IMR-90 (cell line): ENCODE measurements around the gene FAM20A. TPM values are rescaled to one million over a fixed set of nuclear protein-coding genes. Genes with fewer than 3 reads are reported as not detected.

ENCODE experiments used
- ATAC-seq: fragments of 200-7000 bp; cut with Tn5 transposase; 2 replicates; pipeline ENCODE4 v1.9.1; 2020; ENCODE audit warnings: low read depth, mild to moderate bottlenecking, moderate library complexity
- BruUV-seq: library from RNA; stranded (reverse); fragments of 400-500 nt; replicated peaks from 2 replicates; lab custom pipeline; 2021; lab: Mats Ljungman, UMichigan
- CTCF ChIA-PET: fragments of 300-600 bp; formaldehyde crosslinking; extraction: SDS; loops from one replicate; lab custom pipeline; 2021; ENCODE audit warnings: antibody characterized with exemption; lab: Yijun Ruan, JAX
- POLR2A ChIA-PET: fragments of 300-600 bp; sonication (Branson Sonifier 250); formaldehyde crosslinking; loops from one replicate; lab custom pipeline; 2022; ENCODE audit warnings: antibody characterized with exemption; ENCODE audit not compliant: unreplicated experiment; lab: Charles Lee
- DNase-seq: peaks from one replicate; pipeline ENCODE4 v3.0.0; 2013
- H2AFZ ChIP-seq: replicated peaks from 2 replicates; pipeline ENCODE3; 2013; ENCODE audit warnings: low read length, mild to moderate bottlenecking; ENCODE audit not compliant: poor library complexity
- H2AK5ac ChIP-seq: 2 replicates; pipeline ENCODE4 v1.6.1; 2013; ENCODE audit warnings: low read depth, low read length, inconsistent platforms
- H2AK9ac ChIP-seq: replicated peaks from 2 replicates; pipeline ENCODE3; 2013; ENCODE audit warnings: mild to moderate bottlenecking, low read depth, low read length, moderate library complexity; ENCODE audit not compliant: poor library complexity
- H2BK120ac ChIP-seq: 2 replicates; pipeline ENCODE4 v1.6.1; 2013; ENCODE audit warnings: low read depth, low read length, inconsistent platforms
- H2BK15ac ChIP-seq: 3 replicates; pipeline ENCODE4 v1.6.1; 2013; ENCODE audit warnings: low read depth, low read length, inconsistent platforms
- H2BK20ac ChIP-seq: 2 replicates; pipeline ENCODE4 v1.6.1; 2013; ENCODE audit warnings: low read depth, mild to moderate bottlenecking, inconsistent platforms, low read length, moderate library complexity
- H2BK5ac ChIP-seq: 2 replicates; pipeline ENCODE4 v1.6.1; 2013; ENCODE audit warnings: mild to moderate bottlenecking, low read depth, low read length, inconsistent platforms; ENCODE audit not compliant: poor library complexity, severe bottlenecking
- H3K14ac ChIP-seq: replicated peaks from 2 replicates; pipeline ENCODE4 v1.6.1; 2013; ENCODE audit warnings: low read depth, low read length, inconsistent platforms
- H3K18ac ChIP-seq: 2 replicates; pipeline ENCODE4 v1.6.1; 2013; ENCODE audit warnings: low read depth, low read length, control low read depth
- H3K23ac ChIP-seq: 2 replicates; pipeline ENCODE4 v1.6.1; 2013; ENCODE audit warnings: low read depth, low read length, inconsistent platforms
- H3K27ac ChIP-seq: 2 replicates; pipeline ENCODE4 v1.5.1; 2013; ENCODE audit warnings: mild to moderate bottlenecking, control low read depth, low read length; ENCODE audit not compliant: insufficient read depth
- H3K27me3 ChIP-seq: 2 replicates; pipeline ENCODE4 v1.6.1; 2013; ENCODE audit warnings: low read length; ENCODE audit not compliant: control insufficient read depth, insufficient read depth
- H3K36me3 ChIP-seq: 2 replicates; pipeline ENCODE4 v1.6.1; 2013; ENCODE audit warnings: low read length, mixed read lengths; ENCODE audit not compliant: control insufficient read depth, insufficient read depth
- H3K4ac ChIP-seq: 2 replicates; pipeline ENCODE4 v1.6.1; 2013; ENCODE audit warnings: low read depth, low read length, inconsistent platforms
- H3K4me1 ChIP-seq: 2 replicates; pipeline ENCODE4 v1.6.1; 2013; ENCODE audit warnings: low read length, mixed read lengths; ENCODE audit not compliant: control insufficient read depth, insufficient read depth
- H3K4me2 ChIP-seq: 2 replicates; pipeline ENCODE4 v1.6.1; 2013; ENCODE audit warnings: low read depth, mild to moderate bottlenecking, control low read depth, low read length, moderate library complexity
- H3K4me3 ChIP-seq: 2 replicates; pipeline ENCODE4 v1.5.1; 2013; ENCODE audit warnings: low read depth, mild to moderate bottlenecking, control low read depth, low read length, moderate library complexity; ENCODE audit not compliant: insufficient read depth
- H3K56ac ChIP-seq: 2 replicates; pipeline ENCODE4 v1.6.1; 2013; ENCODE audit warnings: low read length, inconsistent platforms; ENCODE audit not compliant: insufficient read depth; ENCODE audit errors: extremely low read depth
- H3K79me1 ChIP-seq, 2 experiments: 2 replicates each; pipeline ENCODE4 v1.6.1; 2013; ENCODE audit warnings: low read length in 2 of 2, inconsistent platforms in 1 of 2, low read depth in 1 of 2
- H3K9ac ChIP-seq: 2 replicates; pipeline ENCODE4 v1.6.1; 2013; ENCODE audit warnings: low read depth, low read length, control low read depth
- H3K9me1 ChIP-seq: 2 replicates; pipeline ENCODE4 v1.6.1; 2013; ENCODE audit warnings: low read length, inconsistent platforms; ENCODE audit not compliant: insufficient read depth
- H3K9me3 ChIP-seq: 2 replicates; pipeline ENCODE4 v1.6.1; 2013; ENCODE audit warnings: low read length; ENCODE audit not compliant: control insufficient read depth, insufficient read depth
- H4K20me1 ChIP-seq: 2 replicates; pipeline ENCODE4 v1.6.1; 2013; ENCODE audit warnings: low read length, inconsistent platforms; ENCODE audit not compliant: insufficient read depth
- H4K5ac ChIP-seq: 2 replicates; pipeline ENCODE4 v1.6.1; 2013; ENCODE audit warnings: mild to moderate bottlenecking, low read depth, low read length, control low read depth
- H4K8ac ChIP-seq, 2 experiments: 2 replicates each; pipeline ENCODE4 v1.6.1; 2013; ENCODE audit warnings: low read depth in 2 of 2, low read length in 2 of 2, control low read depth in 1 of 2, inconsistent platforms in 1 of 2
- H4K91ac ChIP-seq: 2 replicates; pipeline ENCODE4 v1.6.1; 2013; ENCODE audit warnings: low read depth, low read length, inconsistent platforms; ENCODE audit not compliant: insufficient read depth
- BHLHE40 ChIP-seq: fragments of 150-350 bp; IDR thresholded peaks from 2 replicates; pipeline ENCODE4 v1.6.1; 2016; ENCODE audit warnings: mild to moderate bottlenecking, low read depth, low read length
- CEBPB ChIP-seq: IDR thresholded peaks from 2 replicates; pipeline ENCODE4 v1.6.1; 2012; ENCODE audit warnings: low read depth, low read length, improper control_type of control experiment
- CHD1 ChIP-seq: IDR thresholded peaks from 2 replicates; pipeline ENCODE4 v1.6.1; 2012; ENCODE audit warnings: low read depth, low read length, improper control_type of control experiment
- ELK1 ChIP-seq: fragments of 150-350 bp; IDR thresholded peaks from 2 replicates; pipeline ENCODE4 v1.6.1; 2016; ENCODE audit warnings: low read depth, mild to moderate bottlenecking, low read length, moderate library complexity, borderline replicate concordance
- FOS ChIP-seq: fragments of 150-350 bp; IDR thresholded peaks from 2 replicates; pipeline ENCODE4 v1.6.1; 2016; ENCODE audit warnings: low read depth, low read length
- MAFK ChIP-seq: IDR thresholded peaks from 2 replicates; pipeline ENCODE4 v1.6.1; 2012; ENCODE audit warnings: low read depth, low read length, improper control_type of control experiment
- MAZ ChIP-seq: IDR thresholded peaks from 2 replicates; pipeline ENCODE4 v1.6.1; 2012; ENCODE audit warnings: low read depth, mild to moderate bottlenecking, low read length, improper control_type of control experiment, moderate library complexity, borderline replicate concordance
- MXI1 ChIP-seq: IDR thresholded peaks from 2 replicates; pipeline ENCODE4 v1.6.1; 2012; ENCODE audit warnings: low read depth, mild to moderate bottlenecking, low read length, moderate library complexity, borderline replicate concordance
- NFE2L2 ChIP-seq: fragments of 150-350 bp; IDR thresholded peaks from 2 replicates; pipeline ENCODE4 v1.6.1; 2016; ENCODE audit warnings: low read depth, mild to moderate bottlenecking, low read length
- POLR2A ChIP-seq: IDR thresholded peaks from 2 replicates; pipeline ENCODE4 v1.6.1; 2012; ENCODE audit warnings: mild to moderate bottlenecking, low read depth, low read length
- RAD21 ChIP-seq: IDR thresholded peaks from 2 replicates; pipeline ENCODE4 v1.6.1; 2012; ENCODE audit warnings: low read length, improper control_type of control experiment
- RCOR1 ChIP-seq: IDR thresholded peaks from 2 replicates; pipeline ENCODE4 v1.6.1; 2012; ENCODE audit warnings: mild to moderate bottlenecking, low read length, improper control_type of control experiment; ENCODE audit not compliant: insufficient replicate concordance
- RFX5 ChIP-seq: IDR thresholded peaks from 2 replicates; pipeline ENCODE4 v1.8.0; 2012; ENCODE audit warnings: low read depth, mild to moderate bottlenecking, low read length, moderate library complexity
- SMC3 ChIP-seq: fragments of 150-350 bp; IDR thresholded peaks from 2 replicates; pipeline ENCODE4 v1.6.1; 2016; ENCODE audit warnings: low read depth, mild to moderate bottlenecking, antibody characterized with exemption, low read length, moderate library complexity
- USF2 ChIP-seq: fragments of 150-350 bp; IDR thresholded peaks from 2 replicates; pipeline ENCODE4 v1.6.1; 2017; ENCODE audit warnings: mild to moderate bottlenecking, antibody characterized with exemption, low read length, low read depth
- WGBS, 2 experiments: methylation state at CpG; one replicate each; pipeline versions ENCODE4 v1.1.5 to v1.1.7; 2013; ENCODE audit warnings: missing lambda C conversion rate in 2 of 2; ENCODE audit not compliant: insufficient read length in 1 of 2; ENCODE audit errors: extremely low coverage in 2 of 2; 5-methylcytosine and 5-hydroxymethylcytosine counted together
- dilution Hi-C: fragments of 300-500 bp; cut with HindIII; formaldehyde crosslinking; loops from one replicate; pipeline ENCODE4 v1.14.3; 2018; ENCODE audit warnings: low sequenced_read_pairs; ENCODE audit not compliant: unreplicated experiment
- in situ Hi-C: fragments of 300-500 bp; cut with MboI; formaldehyde crosslinking; loops from 3 replicates; pipeline ENCODE4 v1.14.3; 2019; ENCODE audit warnings: low sequenced_read_pairs, inconsistent platforms, mixed read lengths
- intact Hi-C: fragments of 100-400 bp; cut with micrococcal nuclease; formaldehyde crosslinking; loops from 2 replicates; pipeline ENCODE4 v1.10.0; 2022
- polyA plus RNA-seq, 3 experiments: library from polyadenylated mRNA; depleted of rRNA; stranded (reverse); fragments of >200 nt; gene quantifications; 2 replicates each; pipeline ENCODE4 v1.2.3, GENCODE V29; 2012; ENCODE audit warnings: low replicate concordance in 1 of 3
- total RNA-seq: library from RNA; depleted of rRNA; stranded (reverse); fragments of >200 nt; gene quantifications from 2 replicates; pipeline ENCODE4 v1.2.3, GENCODE V29; 2012
- TF ChIP-seq, protein P1 (sequence below): conservative IDR thresholded peaks from 2 replicates; pipeline ENCODE4 v1.5.1; 2012; ENCODE audit warnings: mild to moderate bottlenecking, low read depth, low read length, improper control_type of control experiment

Gene FAM20A
- total and polyA plus RNA-seq, 2 of the 4 experiments (the other 2 are of a cell fraction), result not detected

GRCh38 chr17:68603656-68604055 is 2.5 kb upstream of the FAM20A start:
- Histone ChIP-seq H4K8ac (no peak overlapping the region), H3K4me1 (no peaks in the 10 kb centered on the region; the same call in 1 of the 2 replicates), H3K27me3 (peaks cover 42% of the 10 kb centered on the region), H3K14ac (no peak overlapping the region), H2BK120ac (no peak overlapping the region), H3K9ac (no peak overlapping the region), H3K9me1 (no peaks in the 10 kb centered on the region), H2AK5ac (no peak overlapping the region), H3K9me3 (peaks cover 1% of the 10 kb centered on the region; the same call in 1 of the 2 replicates), H3K23ac (no peak overlapping the region), H3K4me3 (no peak overlapping the region), H4K20me1 (no peaks in the 10 kb centered on the region), H4K5ac (no peak overlapping the region), H2AFZ (no peak overlapping the region), H2AK9ac (no peak overlapping the region), H3K4ac (no peak overlapping the region), H3K56ac (no peak overlapping the region), H3K36me3 (no peaks in the 10 kb centered on the region), H3K18ac (no peak overlapping the region), H2BK15ac (no peak overlapping the region), H2BK5ac (no peak overlapping the region), H2BK20ac (no peak overlapping the region), H3K27ac (no peak overlapping the region), H4K91ac (no peak overlapping the region), H3K4me2 (no peak overlapping the region), H3K79me1 (no peaks in the 10 kb centered on the region)
- intact Hi-C loops, result no loop called here
- in situ Hi-C loops, result no loop called here
- ATAC-seq (no peak), DNase-seq (no peak)
- WGBS, 2 experiments, result no CpG with 5 or more reads among the region's 3 CpGs
- BruUV-seq, result no TSS peak
- dilution Hi-C loops, result no loop called here
- no peak for TF ChIP-seq ELK1
- TF ChIP-seq USF2, result no peak
- TF ChIP-seq, protein P1, sequence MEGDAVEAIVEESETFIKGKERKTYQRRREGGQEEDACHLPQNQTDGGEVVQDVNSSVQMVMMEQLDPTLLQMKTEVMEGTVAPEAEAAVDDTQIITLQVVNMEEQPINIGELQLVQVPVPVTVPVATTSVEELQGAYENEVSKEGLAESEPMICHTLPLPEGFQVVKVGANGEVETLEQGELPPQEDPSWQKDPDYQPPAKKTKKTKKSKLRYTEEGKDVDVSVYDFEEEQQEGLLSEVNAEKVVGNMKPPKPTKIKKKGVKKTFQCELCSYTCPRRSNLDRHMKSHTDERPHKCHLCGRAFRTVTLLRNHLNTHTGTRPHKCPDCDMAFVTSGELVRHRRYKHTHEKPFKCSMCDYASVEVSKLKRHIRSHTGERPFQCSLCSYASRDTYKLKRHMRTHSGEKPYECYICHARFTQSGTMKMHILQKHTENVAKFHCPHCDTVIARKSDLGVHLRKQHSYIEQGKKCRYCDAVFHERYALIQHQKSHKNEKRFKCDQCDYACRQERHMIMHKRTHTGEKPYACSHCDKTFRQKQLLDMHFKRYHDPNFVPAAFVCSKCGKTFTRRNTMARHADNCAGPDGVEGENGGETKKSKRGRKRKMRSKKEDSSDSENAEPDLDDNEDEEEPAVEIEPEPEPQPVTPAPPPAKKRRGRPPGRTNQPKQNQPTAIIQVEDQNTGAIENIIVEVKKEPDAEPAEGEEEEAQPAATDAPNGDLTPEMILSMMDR, result no peak
- no peak for TF ChIP-seq MXI1
- TF ChIP-seq POLR2A, result no peak
- TF ChIP-seq RCOR1, result no peak
- no peak for TF ChIP-seq CEBPB
- no peak for TF ChIP-seq RFX5
- TF ChIP-seq MAZ, result no peak
- TF ChIP-seq MAFK, result no peak
- TF ChIP-seq RAD21, result no peak
- TF ChIP-seq SMC3, result no peak
- no peak for TF ChIP-seq CHD1
- no peak for TF ChIP-seq NFE2L2
- TF ChIP-seq BHLHE40, result no peak
- no peak for TF ChIP-seq FOS
- ChIA-PET CTCF (no interaction called here), POLR2A (no interaction called here)
